Panc1 (cell line): ENCODE measurements around the gene MAP3K6. TPM values are rescaled to one million over a fixed set of nuclear protein-coding genes. Genes with fewer than 3 reads are reported as not detected.

Source experiments
- ATAC-seq: fragments of 200-7000 bp; cut with Tn5 transposase; 2 replicates; pipeline ENCODE4 v1.9.1; 2020; ENCODE audit warnings: mild to moderate bottlenecking, moderate library complexity
- BruUV-seq: library from RNA; stranded (reverse); fragments of 400-500 nt; replicated peaks from 2 replicates; lab custom pipeline; 2021; lab: Mats Ljungman, UMichigan
- CTCF ChIA-PET: fragments of 300-600 bp; sonication (Branson Sonifier 250); formaldehyde crosslinking; loops from one replicate; lab custom pipeline; 2022; ENCODE audit warnings: antibody characterized with exemption; lab: Charles Lee
- POLR2A ChIA-PET: fragments of 300-600 bp; sonication (Branson Sonifier 250); formaldehyde crosslinking; loops from one replicate; lab custom pipeline; 2022; ENCODE audit warnings: antibody characterized with exemption; lab: Charles Lee
- DNase-seq: peaks from one replicate; pipeline ENCODE4 v3.0.0-alpha.2; 2010; ENCODE audit warnings: low read depth, low spot score
- H3K27ac ChIP-seq: 2 replicates; pipeline ENCODE4 v1.5.1; 2011; ENCODE audit warnings: mild to moderate bottlenecking, low read length, inconsistent platforms
- H3K27me3 ChIP-seq: fragments of 200-500 bp; sonication (Bioruptor generic); 2 replicates; pipeline ENCODE4 v1.6.0; 2014; ENCODE audit warnings: low read length, inconsistent platforms; ENCODE audit not compliant: control insufficient read depth, insufficient read depth
- H3K36me3 ChIP-seq: fragments of 200-500 bp; sonication (Bioruptor generic); 2 replicates; pipeline ENCODE4 v1.5.1; 2014; ENCODE audit warnings: inconsistent platforms, mild to moderate bottlenecking, low read length, moderate library complexity; ENCODE audit not compliant: control insufficient read depth, insufficient read depth
- H3K4me1 ChIP-seq: 2 replicates; pipeline ENCODE4 v1.5.1; 2011; ENCODE audit warnings: inconsistent platforms, mild to moderate bottlenecking, low read length, moderate library complexity; ENCODE audit not compliant: control insufficient read depth, insufficient read depth
- H3K4me3 ChIP-seq, 2 experiments: 2 replicates each; pipeline ENCODE4 v1.5.1; 2011 to 2012; ENCODE audit warnings: low read depth in 2 of 2, low read length in 2 of 2, mild to moderate bottlenecking in 2 of 2, inconsistent platforms in 1 of 2, moderate library complexity in 1 of 2
- H3K9me3 ChIP-seq: fragments of 200-500 bp; sonication (Bioruptor generic); 2 replicates; pipeline ENCODE4 v1.5.1; 2014; ENCODE audit warnings: low read depth, mild to moderate bottlenecking, inconsistent platforms, low read length, moderate library complexity; ENCODE audit not compliant: control insufficient read depth, insufficient read depth
- POLR2AphosphoS5 ChIP-seq: IDR thresholded peaks from 2 replicates; pipeline ENCODE4 v1.6.1; 2012; ENCODE audit warnings: mild to moderate bottlenecking, low read depth, low read length, moderate library complexity
- SIN3A ChIP-seq: IDR thresholded peaks from 2 replicates; pipeline ENCODE4 v1.6.1; 2012; ENCODE audit warnings: low read depth, mild to moderate bottlenecking, low read length, moderate library complexity, borderline replicate concordance; ENCODE audit not compliant: insufficient read depth
- TCF7L2 ChIP-seq: IDR thresholded peaks from 2 replicates; pipeline ENCODE4 v1.6.1; 2011; ENCODE audit warnings: mild to moderate bottlenecking, low read depth, low read length, inconsistent platforms
- in situ Hi-C: cut with HindIII; loops from 2 replicates; pipeline ENCODE4 v1.10.0; 2016; ENCODE audit warnings: low sequenced_read_pairs, low pct_unique_long_range_greater_than_20kb
- intact Hi-C: fragments of 100-400 bp; cut with micrococcal nuclease; formaldehyde crosslinking; loops from one replicate; pipeline ENCODE4 v1.10.0; 2022; ENCODE audit not compliant: unreplicated experiment
- total RNA-seq: library from RNA; stranded (reverse); gene quantifications from one replicate; pipeline ENCODE4 v1.2.1, GENCODE V29; 2021; ENCODE audit not compliant: unreplicated experiment
- TF ChIP-seq, protein P1 (sequence below), 2 experiments: IDR thresholded peaks; 2 replicates each; pipeline ENCODE4 v1.6.1; 2011 to 2012; ENCODE audit warnings: low read depth in 2 of 2, control low read depth in 1 of 2, low read length in 1 of 2, mild to moderate bottlenecking in 1 of 2, moderate library complexity in 1 of 2; ENCODE audit not compliant: insufficient read depth in 1 of 2
- TF ChIP-seq, protein P2 (sequence below): fragments of 450-650 bp; IDR thresholded peaks from 2 replicates; pipeline ENCODE4 v1.5.1; 2017; ENCODE audit warnings: mild to moderate bottlenecking

The MAP3K6 gene
- total RNA-seq, 1 experiment from 2014 or later = 56.9 TPM

DNA sequence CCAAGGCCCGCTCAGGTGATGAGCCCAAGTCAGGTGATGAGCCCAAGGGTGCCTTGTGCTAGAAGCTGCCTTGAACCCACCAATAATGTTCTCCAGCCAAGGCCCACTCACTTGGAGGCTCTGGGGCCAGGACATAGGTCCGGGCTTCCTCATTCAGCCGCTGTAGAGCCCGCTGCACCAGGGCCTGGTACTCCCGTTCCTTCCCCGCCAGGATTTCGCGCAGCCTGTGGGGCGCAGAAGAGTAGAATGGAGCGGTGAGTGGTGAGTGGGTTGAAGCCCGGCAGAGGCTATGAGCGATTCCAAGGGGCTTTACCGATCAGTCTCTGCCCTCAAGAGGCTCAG lies 10.5 kb downstream of the MAP3K6 start:
- Histone ChIP-seq H3K9me3 (no peaks in the 10 kb centered on the region), H3K4me3 (no peak overlapping the region), H3K36me3 (no peaks in the 10 kb centered on the region; the same call in 1 of the 2 replicates), H3K4me1 (peaks cover 5% of the 10 kb centered on the region), H3K27me3 (no peaks in the 10 kb centered on the region), H3K27ac (no peak overlapping the region)
- no peak for DNase-seq
- ChIA-PET POLR2A (no interaction called here), CTCF (no interaction called here)
- in situ Hi-C loops (no loop called here), intact Hi-C loops (no loop called here)
- ATAC-seq = no peak
- no TSS peak for BruUV-seq
- TF ChIP-seq, protein P1, sequence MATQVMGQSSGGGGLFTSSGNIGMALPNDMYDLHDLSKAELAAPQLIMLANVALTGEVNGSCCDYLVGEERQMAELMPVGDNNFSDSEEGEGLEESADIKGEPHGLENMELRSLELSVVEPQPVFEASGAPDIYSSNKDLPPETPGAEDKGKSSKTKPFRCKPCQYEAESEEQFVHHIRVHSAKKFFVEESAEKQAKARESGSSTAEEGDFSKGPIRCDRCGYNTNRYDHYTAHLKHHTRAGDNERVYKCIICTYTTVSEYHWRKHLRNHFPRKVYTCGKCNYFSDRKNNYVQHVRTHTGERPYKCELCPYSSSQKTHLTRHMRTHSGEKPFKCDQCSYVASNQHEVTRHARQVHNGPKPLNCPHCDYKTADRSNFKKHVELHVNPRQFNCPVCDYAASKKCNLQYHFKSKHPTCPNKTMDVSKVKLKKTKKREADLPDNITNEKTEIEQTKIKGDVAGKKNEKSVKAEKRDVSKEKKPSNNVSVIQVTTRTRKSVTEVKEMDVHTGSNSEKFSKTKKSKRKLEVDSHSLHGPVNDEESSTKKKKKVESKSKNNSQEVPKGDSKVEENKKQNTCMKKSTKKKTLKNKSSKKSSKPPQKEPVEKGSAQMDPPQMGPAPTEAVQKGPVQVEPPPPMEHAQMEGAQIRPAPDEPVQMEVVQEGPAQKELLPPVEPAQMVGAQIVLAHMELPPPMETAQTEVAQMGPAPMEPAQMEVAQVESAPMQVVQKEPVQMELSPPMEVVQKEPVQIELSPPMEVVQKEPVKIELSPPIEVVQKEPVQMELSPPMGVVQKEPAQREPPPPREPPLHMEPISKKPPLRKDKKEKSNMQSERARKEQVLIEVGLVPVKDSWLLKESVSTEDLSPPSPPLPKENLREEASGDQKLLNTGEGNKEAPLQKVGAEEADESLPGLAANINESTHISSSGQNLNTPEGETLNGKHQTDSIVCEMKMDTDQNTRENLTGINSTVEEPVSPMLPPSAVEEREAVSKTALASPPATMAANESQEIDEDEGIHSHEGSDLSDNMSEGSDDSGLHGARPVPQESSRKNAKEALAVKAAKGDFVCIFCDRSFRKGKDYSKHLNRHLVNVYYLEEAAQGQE (IDR thresholded peaks at IDR 0.05; ENCODE audit: insufficient read depth in 1 of 2, low read depth in 2 of 2, low read length in 1 of 2) = no peak
- TF ChIP-seq, protein P2, sequence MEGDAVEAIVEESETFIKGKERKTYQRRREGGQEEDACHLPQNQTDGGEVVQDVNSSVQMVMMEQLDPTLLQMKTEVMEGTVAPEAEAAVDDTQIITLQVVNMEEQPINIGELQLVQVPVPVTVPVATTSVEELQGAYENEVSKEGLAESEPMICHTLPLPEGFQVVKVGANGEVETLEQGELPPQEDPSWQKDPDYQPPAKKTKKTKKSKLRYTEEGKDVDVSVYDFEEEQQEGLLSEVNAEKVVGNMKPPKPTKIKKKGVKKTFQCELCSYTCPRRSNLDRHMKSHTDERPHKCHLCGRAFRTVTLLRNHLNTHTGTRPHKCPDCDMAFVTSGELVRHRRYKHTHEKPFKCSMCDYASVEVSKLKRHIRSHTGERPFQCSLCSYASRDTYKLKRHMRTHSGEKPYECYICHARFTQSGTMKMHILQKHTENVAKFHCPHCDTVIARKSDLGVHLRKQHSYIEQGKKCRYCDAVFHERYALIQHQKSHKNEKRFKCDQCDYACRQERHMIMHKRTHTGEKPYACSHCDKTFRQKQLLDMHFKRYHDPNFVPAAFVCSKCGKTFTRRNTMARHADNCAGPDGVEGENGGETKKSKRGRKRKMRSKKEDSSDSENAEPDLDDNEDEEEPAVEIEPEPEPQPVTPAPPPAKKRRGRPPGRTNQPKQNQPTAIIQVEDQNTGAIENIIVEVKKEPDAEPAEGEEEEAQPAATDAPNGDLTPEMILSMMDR = no peak
- TF ChIP-seq POLR2AphosphoS5 (no peak), SIN3A (no peak), TCF7L2 (no peak)

DNA sequence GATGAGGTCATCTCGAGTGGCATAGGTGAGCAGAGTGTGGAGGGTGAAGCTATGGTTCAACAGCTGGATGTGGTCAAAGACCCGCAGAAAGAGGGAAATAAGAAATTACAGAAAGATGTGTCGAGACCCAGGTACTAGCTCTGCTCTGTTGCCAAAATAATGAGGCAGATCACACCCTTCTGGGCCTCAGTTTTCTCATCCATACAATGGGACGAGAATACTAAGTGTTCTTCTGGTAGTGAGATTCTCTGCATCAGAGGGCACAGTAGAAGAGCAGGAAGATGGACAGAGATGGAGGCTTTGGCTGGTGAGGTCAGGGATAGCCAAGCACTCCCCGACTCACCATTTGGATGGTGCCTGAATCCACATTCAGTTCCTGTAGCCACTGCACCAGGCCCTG lies 11.1 kb downstream of the MAP3K6 start:
- H3K36me3 ChIP-seq = no peaks in the 10 kb centered on the region; the same call in 1 of the 2 replicates
- ChIA-PET CTCF (interaction anchor here (0.5 to 1.1 kb wide), 2 partner anchors 10 to 168 kb away, joined by 3 to 5 read pairs; no protein-coding TSS in a partner anchor), POLR2A (no interaction called here)
- in situ Hi-C loops = no loop called here
- no peak overlapping the region for H3K27ac ChIP-seq
- no peak overlapping the region for H3K4me3 ChIP-seq
- no peaks in the 10 kb centered on the region for H3K27me3 ChIP-seq
- intact Hi-C loops = no loop called here
- no peaks in the 10 kb centered on the region for H3K9me3 ChIP-seq
- H3K4me1 ChIP-seq = peaks cover 8% of the 10 kb centered on the region
- no peak for TF ChIP-seq SIN3A
- no peak for ATAC-seq
- no TSS peak for BruUV-seq
- no peak for DNase-seq

DNA sequence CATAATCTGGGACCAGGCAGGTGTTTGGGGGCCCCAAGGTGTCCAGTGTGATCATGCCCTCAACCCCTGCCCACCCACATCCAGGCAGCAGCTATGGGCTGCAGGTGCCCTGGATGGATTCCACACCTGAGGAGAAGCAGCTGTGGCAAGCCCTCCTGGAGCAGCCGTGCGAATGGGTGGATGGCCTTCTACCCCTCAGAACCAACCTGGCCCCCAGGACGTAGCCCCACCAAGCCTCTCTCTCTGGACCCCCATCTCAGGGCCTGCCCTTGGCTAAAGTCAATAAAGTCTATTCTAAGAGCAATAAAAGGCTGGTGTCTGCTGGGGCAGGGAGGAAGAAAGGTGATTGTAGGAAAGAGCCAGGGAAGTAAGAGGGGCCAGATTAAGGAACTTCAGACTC lies 13.1 kb downstream of the MAP3K6 start:
- Histone ChIP-seq H3K36me3 (no peaks in the 10 kb centered on the region; the same call in 1 of the 2 replicates), H3K27me3 (no peaks in the 10 kb centered on the region), H3K4me3 (no peak overlapping the region), H3K9me3 (no peaks in the 10 kb centered on the region), H3K4me1 (peaks cover 16% of the 10 kb centered on the region), H3K27ac (no peak overlapping the region)
- in situ Hi-C loops = no loop called here
- TF ChIP-seq TCF7L2 (no peak), SIN3A (no peak), POLR2AphosphoS5 (no peak)
- TF ChIP-seq, protein P2 = no peak
- TF ChIP-seq, protein P1 (IDR thresholded peaks at IDR 0.05; ENCODE audit: insufficient read depth in 1 of 2, low read depth in 2 of 2, low read length in 1 of 2) = no peak
- POLR2A ChIA-PET = interaction anchor here (0.7 kb wide), 1 partner anchor 608 kb away, joined by 3 read pairs; no protein-coding TSS in a partner anchor
- intact Hi-C loops = no loop called here
- DNase-seq (no peak), ATAC-seq (no peak)
- no TSS peak for BruUV-seq
- CTCF ChIA-PET = interaction anchor here (1.1 kb wide), 1 partner anchor 9 kb away, joined by 4 read pairs; no protein-coding TSS in a partner anchor
